K562 (cell line): ENCODE data around the gene PHKA2. TPM values are rescaled to one million over a fixed set of nuclear protein-coding genes. Genes with fewer than 3 reads are reported as not detected.

Experiments
- ATAC-seq: fragments of 200-7000 bp; cut with Tn5 transposase; 3 replicates; pipeline ENCODE4 v1.9.1; 2020; ENCODE audit warnings: moderate library complexity
- BruUV-seq: library from RNA; stranded (reverse); fragments of 400-500 nt; replicated peaks from 2 replicates; lab custom pipeline; 2021; lab: Mats Ljungman, UMichigan
- CTCF ChIA-PET: fragments of 300-600 bp; formaldehyde crosslinking; extraction: SDS; loops from one replicate; lab custom pipeline; 2021; ENCODE audit warnings: low intra/inter-chr PET ratio; lab: Yijun Ruan, JAX
- POLR2A ChIA-PET: fragments of 300-600, 350-650 bp; sonication (Branson Sonifier 250); formaldehyde crosslinking; extraction: SDS; loops from one replicate; lab custom pipeline; 2021; ENCODE audit warnings: antibody characterized with exemption, inconsistent platforms; lab: Yijun Ruan, JAX
- DNase-seq, 4 experiments: peaks; one replicate each; pipeline versions ENCODE4 v3.0.0 to v3.0.0-alpha.2; 2011 to 2018; ENCODE audit warnings: low spot score in 3 of 4, mixed read lengths in 3 of 4; ENCODE audit errors: extremely low read depth in 1 of 4
- FAIRE-seq: peaks from 2 replicates; lab custom pipeline; 2011; peaks lifted over from hg19 to GRCh38; lab: Jason Lieb, UNC
- H2AFZ ChIP-seq: 2 replicates; pipeline ENCODE4 v1.6.0; 2011; ENCODE audit warnings: low read depth, low read length, control low read depth, inconsistent platforms
- H3K27ac ChIP-seq: fragments of 200-600 bp; 3 replicates; pipeline ENCODE4 v1.8.0; 2011; ENCODE audit warnings: low read depth, mild to moderate bottlenecking, control low read depth, inconsistent platforms, low read length, moderate library complexity, mixed read lengths; ENCODE audit errors: extremely low read depth
- H3K27me3 ChIP-seq, 2 experiments: fragments of 300-600 bp in 1 of 2; 2 replicates in 1 of 2; 3 replicates in 1 of 2; pipeline versions ENCODE4 v1.6.0 to v1.8.0; 2011; ENCODE audit warnings: inconsistent platforms in 2 of 2, low read length in 2 of 2, mild to moderate bottlenecking in 1 of 2, mixed read lengths in 1 of 2, moderate library complexity in 1 of 2; ENCODE audit not compliant: control insufficient read depth in 2 of 2, insufficient read depth in 2 of 2
- H3K36me3 ChIP-seq: fragments of 300-600 bp; 3 replicates; pipeline ENCODE4 v1.8.0; 2011; ENCODE audit warnings: mild to moderate bottlenecking, low read length, inconsistent platforms; ENCODE audit not compliant: control insufficient read depth, insufficient read depth
- H3K4me1 ChIP-seq, 2 experiments: fragments of 200-600 bp in 1 of 2; replicated peaks in 1 of 2; 2 replicates in 1 of 2; 3 replicates in 1 of 2; pipeline versions ENCODE4 v1.5.1 to v1.8.0; 2011; ENCODE audit warnings: inconsistent platforms in 2 of 2, low read length in 2 of 2, mild to moderate bottlenecking in 1 of 2, mixed read lengths in 1 of 2, moderate library complexity in 1 of 2; ENCODE audit not compliant: control insufficient read depth in 2 of 2, insufficient read depth in 2 of 2
- H3K4me2 ChIP-seq: 2 replicates; pipeline ENCODE4 v1.6.1; 2011; ENCODE audit warnings: low read length, control low read depth, inconsistent platforms, mixed read lengths; ENCODE audit not compliant: insufficient read depth
- H3K4me3 ChIP-seq: fragments of 200-600 bp; sonication (generic), shearing (Covaris generic); 2 replicates; pipeline ENCODE4 v1.5.1; 2016; ENCODE audit warnings: control low read depth, inconsistent platforms
- H3K79me2 ChIP-seq: fragments of 200-600 bp; 3 replicates; pipeline ENCODE4 v1.8.0; 2011; ENCODE audit warnings: low read length, inconsistent platforms; ENCODE audit not compliant: control insufficient read depth, insufficient read depth
- H3K9ac ChIP-seq, 2 experiments: 2 replicates each; pipeline versions ENCODE4 v1.6.0 to v1.6.1; 2011; ENCODE audit warnings: low read depth in 2 of 2, low read length in 2 of 2, control low read depth in 1 of 2, inconsistent platforms in 1 of 2, mild to moderate bottlenecking in 1 of 2, mixed read lengths in 1 of 2; ENCODE audit not compliant: insufficient read depth in 1 of 2
- H3K9me1 ChIP-seq: one replicate; pipeline ENCODE4 v1.6.0; 2011; ENCODE audit warnings: inconsistent platforms, mild to moderate bottlenecking, low read length, moderate library complexity; ENCODE audit not compliant: control insufficient read depth, insufficient read depth
- H3K9me3 ChIP-seq: replicated peaks from 2 replicates; pipeline ENCODE4 v1.5.1; 2011; ENCODE audit warnings: low read depth, low read length, inconsistent platforms; ENCODE audit not compliant: control insufficient read depth, insufficient read depth
- H4K20me1 ChIP-seq: replicated peaks from 2 replicates; pipeline ENCODE4 v1.6.1; 2011; ENCODE audit warnings: low read length, inconsistent platforms, mixed read lengths; ENCODE audit not compliant: control insufficient read depth, insufficient read depth
- MGA ChIP-seq: fragments of 450-650 bp; IDR thresholded peaks from 2 replicates; pipeline ENCODE4 v1.6.1; 2016; ENCODE audit warnings: mild to moderate bottlenecking, moderate library complexity
- MITF ChIP-seq: IDR thresholded peaks from 2 replicates; pipeline ENCODE4 v1.6.1; 2014; ENCODE audit warnings: antibody characterized with exemption
- WGBS: fragments of 100-300 bp; shearing (Covaris generic); methylation state at CpG from one replicate; pipeline ENCODE4 v1.1.6; 2016; ENCODE audit warnings: low coverage, mixed read lengths; ENCODE audit not compliant: insufficient coverage; ENCODE audit errors: missing lambda C conversion rate; 5-methylcytosine and 5-hydroxymethylcytosine counted together
- in situ Hi-C: fragments of 300-500 bp; cut with MboI; formaldehyde crosslinking; loops from 4 replicates; pipeline ENCODE4 v1.15.0; 2018; ENCODE audit warnings: inconsistent platforms, mixed read lengths
- intact Hi-C: fragments of 100-400 bp; cut with micrococcal nuclease; formaldehyde crosslinking; loops from 2 replicates; pipeline ENCODE4 v1.14.2; 2022
- polyA plus RNA-seq, 8 experiments: library from polyadenylated mRNA; depleted of rRNA in 4 of 8; stranded (reverse) in 5 of 8; unstranded in 3 of 8; fragments of >200 nt; fragmentation: Nextera tagmentation in 2 of 8; fragmentation: Illumina TruSeq in 1 of 8; extraction: Ambion mirVana in 2 of 8; extraction: Trizol in 1 of 8; gene quantifications; 2 replicates each; pipeline versions ENCODE4 v1.2.1 to v1.2.3, GENCODE V29; 2011 to 2014; ENCODE audit warnings: inconsistent platforms in 1 of 8, missing spikeins in 1 of 8
- total RNA-seq, 7 experiments: library from RNA; depleted of rRNA in 6 of 7; stranded (reverse); fragments of >200 nt in 6 of 7; fragmentation: Illumina TruSeq in 2 of 7; extraction: Trizol in 2 of 7; gene quantifications; 2 replicates each; pipeline versions ENCODE4 v1.2.1 to v1.2.3, GENCODE V29; 2011 to 2021; ENCODE audit warnings: low replicate concordance in 1 of 7

The PHKA2 gene
- total and polyA plus RNA-seq, 9 of the 15 experiments (the other 6 are each of a cell fraction or from before 2014, with no cell fraction given), result 2.8 to 33.1 (median 20.3) TPM

DNA sequence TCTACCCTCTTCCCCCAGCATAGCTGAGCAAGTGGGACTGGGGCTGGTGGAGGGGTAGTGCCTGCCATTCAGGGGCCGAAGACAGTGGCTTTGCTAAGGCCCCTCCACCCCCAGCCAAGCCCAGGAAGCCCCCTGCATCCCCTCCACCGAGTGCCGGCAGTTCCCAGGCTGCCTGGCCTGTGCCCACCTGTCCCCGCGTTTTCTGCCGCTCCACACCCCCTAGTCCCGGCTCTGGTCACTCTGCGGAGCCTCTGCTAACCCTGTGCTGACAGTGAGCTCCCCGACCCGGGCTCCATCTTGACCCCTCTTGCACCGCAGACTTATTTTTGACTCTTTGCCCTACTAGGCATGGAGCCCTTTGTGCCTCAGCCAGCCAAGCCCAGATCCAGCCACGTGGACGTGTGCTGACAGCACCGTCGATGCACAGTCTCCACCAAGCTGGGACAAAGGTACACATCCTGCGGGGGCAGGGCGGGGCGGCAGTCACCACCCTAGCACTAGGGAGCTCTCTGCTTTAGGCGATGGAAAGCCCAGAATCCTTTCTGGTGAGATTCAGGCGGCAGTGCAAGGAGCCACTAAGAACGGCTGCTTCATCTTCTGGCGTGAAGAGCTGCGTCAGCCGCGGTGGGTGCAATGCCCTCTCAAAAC is 96.6 kb downstream of the PHKA2 start:
- no TSS peak for BruUV-seq
- in situ Hi-C loops, result no loop called here
- Histone ChIP-seq H3K9me1 (no peaks in the 10 kb centered on the region), H4K20me1 (no peaks in the 10 kb centered on the region), H3K36me3 (no peaks in the 10 kb centered on the region), H3K9me3 (no peaks in the 10 kb centered on the region), H3K4me2 (peak overlapping the region; percentile 81; the same call in 1 of the 2 replicates), H3K4me3 (no peak overlapping the region), H3K27ac (no peak overlapping the region), H2AFZ (0 out of 2 replicates have a peak overlapping the region, but pooled peaks have one; percentile 89), H3K79me2 (no peaks in the 10 kb centered on the region), H3K4me1 (peaks cover 5 to 19% of the 10 kb centered on the region in 2 experiments; a peak in 3 of 5 replicates), H3K27me3 (no peaks in the 10 kb centered on the region; a peak in 2 of 5 replicates), H3K9ac (peak overlapping the region in 1 of 2 experiments; percentile 84; a peak in 1 of 4 replicates)
- 44% methylated on average over 19 of the region's 25 CpGs for WGBS
- FAIRE-seq, result no peak
- CTCF ChIA-PET, result interaction anchor here (1.5 kb wide), 1 partner anchor 496 kb away, joined by 5 read pairs; no protein-coding TSS in a partner anchor
- POLR2A ChIA-PET, result interaction anchor here (0.9 kb wide), 1 partner anchor 14 kb away, joined by 5 read pairs; no protein-coding TSS in a partner anchor
- TF ChIP-seq MGA (peak; percentile 18; the same call in 1 of the 2 replicates), MITF (no peak)
- DNase-seq, result no peak
- intact Hi-C loops, result no loop called here
- ATAC-seq, result no peak
